HepG2 (cell line): ENCODE measurements around the gene RCBTB2. TPM values are rescaled to one million over a fixed set of nuclear protein-coding genes. Genes with fewer than 3 reads are reported as not detected.

ENCODE experiments used
- ATAC-seq: fragments of 200-7000 bp; cut with Tn5 transposase; 3 replicates; pipeline ENCODE4 v1.9.1; 2020; ENCODE audit warnings: mild to moderate bottlenecking, moderate library complexity
- BruUV-seq: library from RNA; stranded (reverse); fragments of 400-500 nt; replicated peaks from 2 replicates; lab custom pipeline; 2021; lab: Mats Ljungman, UMichigan
- CTCF ChIA-PET: fragments of 300-600 bp; formaldehyde crosslinking; extraction: SDS; loops from one replicate; lab custom pipeline; 2021; ENCODE audit warnings: low total read pairs, inconsistent platforms, low intra/inter-chr PET ratio; lab: Yijun Ruan, JAX
- POLR2A ChIA-PET: fragments of 350-600 bp; sonication (Branson Sonifier 250); formaldehyde crosslinking; loops from one replicate; lab custom pipeline; 2020; ENCODE audit warnings: antibody characterized with exemption, inconsistent platforms; lab: Yijun Ruan, JAX
- DNase-seq: peaks from one replicate; pipeline ENCODE4 v3.0.0-alpha.2; 2015; ENCODE audit warnings: low spot score
- FAIRE-seq: peaks from 3 replicates; lab custom pipeline; 2011; peaks lifted over from hg19 to GRCh38; lab: Jason Lieb, UNC
- H2AFZ ChIP-seq: one replicate; pipeline ENCODE4 v1.6.1; 2011; ENCODE audit warnings: low read length, inconsistent platforms
- H3K27ac ChIP-seq: fragments of 300-600 bp; 3 replicates; pipeline ENCODE4 v1.8.0; 2011; ENCODE audit warnings: mixed run types, mild to moderate bottlenecking, mixed read lengths, low read length, inconsistent platforms; ENCODE audit not compliant: insufficient read depth; ENCODE audit errors: extremely low read length
- H3K27me3 ChIP-seq, 2 experiments: fragments of 200-600 bp in 1 of 2; 2 replicates in 1 of 2; 3 replicates in 1 of 2; pipeline versions ENCODE4 v1.6.0 to v1.8.0; 2011; ENCODE audit warnings: low read length in 2 of 2, mild to moderate bottlenecking in 2 of 2, moderate library complexity in 2 of 2, inconsistent platforms in 1 of 2; ENCODE audit not compliant: insufficient read depth in 2 of 2, control insufficient read depth in 1 of 2
- H3K36me3 ChIP-seq, 2 experiments: fragments of 200-600 bp in 1 of 2; replicated peaks in 1 of 2; 2 replicates in 1 of 2; 3 replicates in 1 of 2; pipeline versions ENCODE4 v1.5.1 to v1.8.0; 2011; ENCODE audit warnings: low read length in 2 of 2, inconsistent platforms in 1 of 2; ENCODE audit not compliant: insufficient read depth in 2 of 2, control insufficient read depth in 1 of 2
- H3K4me1 ChIP-seq: 2 replicates; pipeline ENCODE4 v1.5.1; 2012; ENCODE audit warnings: low read length, inconsistent platforms; ENCODE audit not compliant: insufficient read depth
- H3K4me2 ChIP-seq: 2 replicates; pipeline ENCODE4 v1.6.0; 2011; ENCODE audit warnings: low read depth, low read length, inconsistent platforms
- H3K4me3 ChIP-seq, 3 experiments: fragments of 200-600 bp in 1 of 3; sonication (generic), shearing (Covaris generic) in 1 of 3; replicated peaks in 1 of 3; 2 replicates each; pipeline ENCODE4 v1.5.1; 2011 to 2016; ENCODE audit warnings: low read length in 3 of 3, inconsistent platforms in 2 of 3, low read depth in 2 of 3, mild to moderate bottlenecking in 2 of 3, control low read depth in 1 of 3, mixed read lengths in 1 of 3; ENCODE audit not compliant: insufficient read depth in 1 of 3
- H3K79me2 ChIP-seq: one replicate; pipeline ENCODE4 v1.6.1; 2011; ENCODE audit warnings: low read length, inconsistent platforms; ENCODE audit not compliant: insufficient read depth
- H3K9ac ChIP-seq: 2 replicates; pipeline ENCODE4 v1.6.0; 2011; ENCODE audit warnings: mild to moderate bottlenecking, low read depth, low read length, inconsistent platforms; ENCODE audit not compliant: insufficient read depth
- H3K9me3 ChIP-seq: 2 replicates; pipeline ENCODE4 v1.5.1; 2012; ENCODE audit warnings: mild to moderate bottlenecking, low read length
- H4K20me1 ChIP-seq: 2 replicates; pipeline ENCODE4 v1.6.0; 2011; ENCODE audit warnings: inconsistent platforms, mild to moderate bottlenecking, low read length, moderate library complexity; ENCODE audit not compliant: insufficient read depth
- HIC2 ChIP-seq: sonication (generic); formaldehyde crosslinking; IDR thresholded peaks from 2 replicates; pipeline ENCODE4 v1.9.0; 2022; ENCODE audit warnings: low read depth, missing genetic modification reagents
- HNF4A ChIP-seq: sonication (generic); formaldehyde crosslinking; IDR thresholded peaks from 2 replicates; pipeline ENCODE4 v1.4.0; 2020; ENCODE audit warnings: missing genetic modification reagents
- HNRNPLL ChIP-seq: fragments of 200-400 bp; formaldehyde crosslinking; IDR thresholded peaks from 2 replicates; pipeline ENCODE4 v1.6.1; 2017; ENCODE audit warnings: mild to moderate bottlenecking, low read depth, low read length; ENCODE audit not compliant: poor library complexity, severe bottlenecking
- HOXD1 ChIP-seq: sonication (generic); formaldehyde crosslinking; IDR thresholded peaks from 2 replicates; pipeline ENCODE4 v1.5.0; 2020; ENCODE audit warnings: missing genetic modification reagents
- KDM1A ChIP-seq: IDR thresholded peaks from 2 replicates; pipeline ENCODE4 v1.6.1; 2016; ENCODE audit warnings: missing compliant biosample characterization
- KDM5B ChIP-seq: sonication (generic); formaldehyde crosslinking; IDR thresholded peaks from 2 replicates; pipeline ENCODE4 v1.4.0; 2020; ENCODE audit warnings: missing genetic modification reagents, mild to moderate bottlenecking, borderline replicate concordance
- MTF2 ChIP-seq: sonication (generic); formaldehyde crosslinking; IDR thresholded peaks from 2 replicates; pipeline ENCODE4 v1.5.0; 2020; ENCODE audit warnings: missing genetic modification reagents, borderline replicate concordance
- SMAD9 ChIP-seq: sonication (generic); formaldehyde crosslinking; IDR thresholded peaks from 2 replicates; pipeline ENCODE4 v1.5.1; 2020; ENCODE audit warnings: mild to moderate bottlenecking, missing genetic modification reagents
- TOPORS ChIP-seq: sonication (generic); formaldehyde crosslinking; IDR thresholded peaks from 2 replicates; pipeline ENCODE4 v1.8.0; 2023; ENCODE audit warnings: mild to moderate bottlenecking, missing genetic modification reagents
- ZFP36L2 ChIP-seq: sonication (generic); formaldehyde crosslinking; IDR thresholded peaks from 2 replicates; pipeline ENCODE4 v1.4.0; 2020; ENCODE audit warnings: missing genetic modification reagents
- ZNF160 ChIP-seq: sonication (generic); formaldehyde crosslinking; IDR thresholded peaks from 2 replicates; pipeline ENCODE4 v1.8.0; 2022; ENCODE audit warnings: mild to moderate bottlenecking, inconsistent platforms, missing genetic modification reagents
- ZNF264 ChIP-seq: sonication (generic); formaldehyde crosslinking; IDR thresholded peaks from 2 replicates; pipeline ENCODE4 v1.4.0; 2020; ENCODE audit warnings: missing genetic modification reagents
- ZNF292 ChIP-seq: sonication (generic); formaldehyde crosslinking; IDR thresholded peaks from 2 replicates; pipeline ENCODE4 v1.8.1; 2022; ENCODE audit warnings: mild to moderate bottlenecking, low read depth, missing genetic modification reagents, borderline replicate concordance
- ZNF543 ChIP-seq: sonication (generic); formaldehyde crosslinking; IDR thresholded peaks from 2 replicates; pipeline ENCODE4 v1.4.0; 2020; ENCODE audit warnings: mild to moderate bottlenecking, missing genetic modification reagents
- ZNF563 ChIP-seq: sonication (generic); formaldehyde crosslinking; IDR thresholded peaks from 2 replicates; pipeline ENCODE4 v1.8.0; 2022; ENCODE audit warnings: mild to moderate bottlenecking, moderate library complexity, missing genetic modification reagents
- ZNF569 ChIP-seq: sonication (generic); formaldehyde crosslinking; IDR thresholded peaks from 2 replicates; pipeline ENCODE4 v1.5.0; 2020; ENCODE audit warnings: mild to moderate bottlenecking, missing genetic modification reagents, moderate library complexity, borderline replicate concordance
- WGBS: methylation state at CpG from one replicate; pipeline ENCODE4 v1.1.6; 2017; ENCODE audit warnings: low lambda C conversion rate; 5-methylcytosine and 5-hydroxymethylcytosine counted together
- in situ Hi-C: cut with HindIII; loops from 2 replicates; pipeline ENCODE4 v1.10.0; 2017; ENCODE audit warnings: low pct_unique_long_range_greater_than_20kb; ENCODE audit not compliant: extremely low pct_ligation_motif_present
- intact Hi-C: fragments of 100-400 bp; cut with micrococcal nuclease; formaldehyde crosslinking; loops from one replicate; pipeline ENCODE4 v1.10.0; 2022; ENCODE audit not compliant: unreplicated experiment
- polyA plus RNA-seq, 8 experiments: library from polyadenylated mRNA; depleted of rRNA in 3 of 8; stranded (reverse) in 7 of 8; unstranded in 1 of 8; fragments of >200 nt; fragmentation: Illumina TruSeq in 4 of 8; extraction: Trizol in 4 of 8; gene quantifications; 2 replicates each; pipeline versions ENCODE4 v1.2.1 to v1.2.3, GENCODE V29; 2011 to 2016; ENCODE audit warnings: low read depth in 4 of 8, missing spikeins in 1 of 8, mixed read lengths in 1 of 8; ENCODE audit not compliant: insufficient read depth in 1 of 8
- total RNA-seq, 5 experiments: library from RNA; depleted of rRNA; stranded (reverse); fragments of >200 nt; fragmentation: Illumina TruSeq; extraction: Trizol; gene quantifications; 2 replicates each; pipeline ENCODE4 v1.2.3, GENCODE V29; 2016; ENCODE audit warnings: low read depth in 1 of 5

RCBTB2 gene
- total and polyA plus RNA-seq, 2 of the 13 experiments (the other 11 are each of a cell fraction or from before 2014, with no cell fraction given) = 1.9 to 2.7 TPM

- no peak for TF ChIP-seq HNF4A (CRISPR knock-in tag)
- no peak for TF ChIP-seq HOXD1 (CRISPR knock-in tag)
These were observed 36.4 kb downstream of the RCBTB2 start (continued) for GRCh38 chr13:48496271-48497161.

GRCh38 chr13:48494874-48495273 lies 38.0 kb downstream of the RCBTB2 start:
- CTCF ChIA-PET = no interaction called here
- H3K9ac ChIP-seq = no peak overlapping the region
- intact Hi-C loops = no loop called here
- no peaks in the 10 kb centered on the region for H3K9me3 ChIP-seq
- no TSS peak for BruUV-seq
- FAIRE-seq (no peak), ATAC-seq (no peak), DNase-seq (no peak)
- no peaks in the 10 kb centered on the region for H4K20me1 ChIP-seq
- POLR2A ChIA-PET = no interaction called here
- H3K79me2 ChIP-seq = no peaks in the 10 kb centered on the region
- no peak overlapping the region for H3K4me2 ChIP-seq
- in situ Hi-C loops = no loop called here
- 83% methylated on average over 1 of the region's 1 CpG for WGBS
- H3K36me3 ChIP-seq = no peaks in the 10 kb centered on the region
- no peak overlapping the region for H3K27ac ChIP-seq
- no peaks in the 10 kb centered on the region for H3K27me3 ChIP-seq
- H3K4me3 ChIP-seq = no peak overlapping the region
- H2AFZ ChIP-seq = no peak overlapping the region
- peaks cover 18% of the 10 kb centered on the region for H3K4me1 ChIP-seq
- no peak for TF ChIP-seq TOPORS
- TF ChIP-seq MTF2 (CRISPR knock-in tag) = no peak
- no peak for TF ChIP-seq KDM1A (CRISPR knock-in tag)

- no peaks in the 10 kb centered on the region for H4K20me1 ChIP-seq
- H3K36me3 ChIP-seq = no peaks in the 10 kb centered on the region
- H3K4me1 ChIP-seq = peaks cover 23% of the 10 kb centered on the region
- H3K9me3 ChIP-seq = no peaks in the 10 kb centered on the region
- DNase-seq (no peak), ATAC-seq (no peak), FAIRE-seq (no peak)
- no peak overlapping the region for H3K9ac ChIP-seq
- H3K4me2 ChIP-seq = no peak overlapping the region
- no peaks in the 10 kb centered on the region for H3K27me3 ChIP-seq
- 83% methylated on average over 2 of the region's 2 CpGs for WGBS
- no TSS peak for BruUV-seq
- ChIA-PET POLR2A (no interaction called here), CTCF (no interaction called here)
- in situ Hi-C loops = no loop called here
- H3K79me2 ChIP-seq = no peaks in the 10 kb centered on the region
- H3K4me3 ChIP-seq = no peak overlapping the region
- intact Hi-C loops = no loop called here
- H2AFZ ChIP-seq = no peak overlapping the region
- H3K27ac ChIP-seq = no peak overlapping the region
- TF ChIP-seq ZNF292 (CRISPR knock-in tag) (no peak), ZNF543 (CRISPR knock-in tag) (no peak), ZNF563 (CRISPR knock-in tag) (no peak), HNRNPLL (no peak), ZNF569 (CRISPR knock-in tag) (no peak), HIC2 (CRISPR knock-in tag) (no peak), SMAD9 (no peak), ZNF160 (CRISPR knock-in tag) (no peak), ZFP36L2 (CRISPR knock-in tag) (no peak), ZNF264 (CRISPR knock-in tag) (no peak), KDM5B (CRISPR knock-in tag) (no peak)
These were observed 39.0 kb downstream of the RCBTB2 start for GRCh38 chr13:48493851-48494250.
